HFF-Myc (cell line): ENCODE measurements around the gene MRPL43.

Experiments used
- DNase-seq: peaks from one replicate; pipeline ENCODE4 v3.0.0-alpha.2; 2011; ENCODE audit warnings: low read depth; ENCODE audit errors: extremely low read depth
- H3K4me3 ChIP-seq: replicated peaks from 2 replicates; pipeline ENCODE4 v1.5.1; 2011; ENCODE audit warnings: low read depth, mild to moderate bottlenecking, control low read depth, low read length
- CTCF ChIP-seq: IDR thresholded peaks from 2 replicates; pipeline ENCODE4 v1.5.1; 2012; ENCODE audit warnings: mild to moderate bottlenecking, low read depth, low read length, control low read depth; ENCODE audit errors: missing control alignments

MRPL43 gene

GRCh38 chr10:101013365-101013825 lies 26.1 kb upstream of the MRPL43 start:
- TF ChIP-seq CTCF = no peak
- DNase-seq = no peak

GRCh38 chr10:101012525-101013364 lies 25.4 kb upstream of the MRPL43 start:
- TF ChIP-seq CTCF = peak; percentile 90
- H3K4me3 ChIP-seq = no peak overlapping the region
- DNase-seq = peak; percentile 87

More at GRCh38 chr10:101013365-101013825, 26.1 kb upstream of the MRPL43 start:
- no peak overlapping the region for H3K4me3 ChIP-seq

- no peak overlapping the region for H3K4me3 ChIP-seq
- peak; percentile 56 for TF ChIP-seq CTCF
- DNase-seq = no peak
These were observed 24.5 kb upstream of the MRPL43 start for GRCh38 chr10:101011517-101012423.

- DNase-seq = no peak
- no peak overlapping the region for H3K4me3 ChIP-seq
- TF ChIP-seq CTCF = no peak
These were observed 23.0 kb upstream of the MRPL43 start for GRCh38 chr10:101010329-101010728.

GRCh38 chr10:101008823-101009423 lies 21.6 kb upstream of the MRPL43 start:
- H3K4me3 ChIP-seq = no peak overlapping the region
- DNase-seq = no peak
- no peak for TF ChIP-seq CTCF

GRCh38 chr10:101007915-101008822 lies 20.9 kb upstream of the MRPL43 start:
- DNase-seq = no peak
- no peak for TF ChIP-seq CTCF
- no peak overlapping the region for H3K4me3 ChIP-seq
